Transverse colon (tissue), 4 donors: Measurements from ENCODE around the gene SFXN1. TPM values are rescaled to one million over a fixed set of nuclear protein-coding genes. Genes with fewer than 3 reads are reported as not detected.

Experiments
- DNase-seq: peaks from one replicate; pipeline ENCODE4 v3.0.0-alpha.2; 2019
- H3K27ac ChIP-seq, 4 donors: fragments of 200-600 bp; sonication (generic); 2 replicates each; pipeline ENCODE4 v1.5.1; 2016 to 2018; ENCODE audit warnings: inconsistent platforms in 4 of 4
- H3K27me3 ChIP-seq: fragments of 200-600 bp; sonication (generic); 2 replicates; pipeline ENCODE4 v1.5.1; 2017; ENCODE audit warnings: inconsistent platforms
- H3K36me3 ChIP-seq, 4 donors: fragments of 200-600 bp; sonication (generic); 2 replicates each; pipeline ENCODE4 v1.5.1; 2017 to 2019; ENCODE audit warnings: inconsistent platforms in 4 of 4
- H3K4me1 ChIP-seq, 4 donors: fragments of 200-600 bp; sonication (generic); 2 replicates each; pipeline ENCODE4 v1.5.1; 2017 to 2020; ENCODE audit warnings: inconsistent platforms in 4 of 4
- H3K4me3 ChIP-seq, 4 donors: fragments of 200-600 bp; sonication (generic); 1 replicate in 1 of 4; 2 replicates in 3 of 4; pipeline versions ENCODE4 v1.5.1 to v1.6.1; 2017 to 2019; ENCODE audit warnings: inconsistent platforms in 4 of 4
- H3K9me3 ChIP-seq, 2 donors: fragments of 200-600 bp; sonication (generic); 2 replicates each; pipeline ENCODE4 v1.5.1; 2017 to 2019; ENCODE audit warnings: inconsistent platforms in 2 of 2
- EP300 ChIP-seq: sonication (generic); formaldehyde crosslinking; IDR thresholded peaks from one replicate; pipeline ENCODE4 v1.6.1; 2017; ENCODE audit warnings: antibody characterized with exemption, low read depth
- POLR2A ChIP-seq: fragments of 450-650 bp; IDR thresholded peaks from one replicate; pipeline ENCODE4 v1.6.1; 2016; ENCODE audit warnings: antibody characterized with exemption, mild to moderate bottlenecking, moderate library complexity
- POLR2AphosphoS5 ChIP-seq, 3 donors: sonication (generic); formaldehyde crosslinking; IDR thresholded peaks; one replicate each; pipeline ENCODE4 v1.6.1; 2016; ENCODE audit warnings: antibody characterized with exemption in 3 of 3
- WGBS, 2 donors: methylation state at CpG; one replicate each; pipeline ENCODE4 v1.1.5; 2018; ENCODE audit warnings: low coverage in 1 of 2; 5-methylcytosine and 5-hydroxymethylcytosine counted together
- in situ Hi-C, 4 donors: fragments of 200-750 bp; cut with MboI; loops; one replicate each; pipeline versions ENCODE4 v1.15.0 to v1.15.1; 2017; ENCODE audit warnings: low sequenced_read_pairs in 3 of 4, low pct_ligation_motif_present in 1 of 4, low pct_unique_long_range_greater_than_20kb in 1 of 4
- intact Hi-C: fragments of 100-400 bp; cut with DNase I; formaldehyde crosslinking; loops from one replicate; pipeline ENCODE4 v1.15.1; 2023; ENCODE audit warnings: low total_unique reads
- total RNA-seq, 4 donors: library from RNA; depleted of rRNA; stranded (reverse); fragments of >200 nt; gene quantifications; one replicate each; pipeline ENCODE4 v1.1.0, GENCODE V29; 2016
- TF ChIP-seq, protein P1 (sequence below), 5 experiments: fragments of 200-600 bp in 3 of 5; fragments of 450-650 bp in 2 of 5; sonication (generic) in 3 of 5; IDR thresholded peaks; 1 replicate in 2 of 5; 2 replicates in 3 of 5; pipeline ENCODE4 v1.5.1; 2016 to 2017; ENCODE audit warnings: antibody characterized with exemption in 5 of 5, inconsistent platforms in 3 of 5, mild to moderate bottlenecking in 2 of 5, moderate library complexity in 1 of 5

The SFXN1 gene
- total RNA-seq, 4 donors from 2014 or later, result 15.7 to 192 (median 93.4) TPM

DNA sequence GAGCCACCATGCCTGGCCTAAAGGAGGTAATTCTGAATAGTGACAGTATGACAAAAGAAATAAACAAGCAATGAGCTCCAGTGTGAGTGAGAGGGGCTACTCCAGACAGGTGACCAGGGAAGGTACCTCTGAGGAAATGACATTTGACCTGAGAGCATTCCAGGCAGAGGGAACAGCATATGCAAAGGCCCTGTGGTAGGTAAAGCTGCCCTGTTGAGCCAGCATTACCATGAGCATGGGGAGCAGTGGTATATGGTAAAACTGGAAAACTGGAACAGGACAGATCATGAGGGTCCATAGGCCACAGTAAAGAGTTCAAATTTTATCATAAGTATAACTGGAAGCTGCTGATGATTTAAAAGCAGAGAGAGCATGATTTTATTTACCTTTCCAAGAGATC is 6.0 kb upstream of the SFXN1 start:
- no peaks in the 10 kb centered on the region for H3K27me3 ChIP-seq
- intact Hi-C loops (no loop called here), in situ Hi-C loops (no loop called here)
- H3K9me3 ChIP-seq, result no peaks in the 10 kb centered on the region
- H3K4me3 ChIP-seq, result no peak overlapping the region
- no peaks in the 10 kb centered on the region for H3K4me1 ChIP-seq
- H3K27ac ChIP-seq, result no peak overlapping the region
- DNase-seq, result no peak
- no peaks in the 10 kb centered on the region for H3K36me3 ChIP-seq
- TF ChIP-seq POLR2A (no peak), POLR2AphosphoS5 (IDR thresholded peaks at IDR 0.05) (no peak), EP300 (no peak)
- TF ChIP-seq, protein P1, sequence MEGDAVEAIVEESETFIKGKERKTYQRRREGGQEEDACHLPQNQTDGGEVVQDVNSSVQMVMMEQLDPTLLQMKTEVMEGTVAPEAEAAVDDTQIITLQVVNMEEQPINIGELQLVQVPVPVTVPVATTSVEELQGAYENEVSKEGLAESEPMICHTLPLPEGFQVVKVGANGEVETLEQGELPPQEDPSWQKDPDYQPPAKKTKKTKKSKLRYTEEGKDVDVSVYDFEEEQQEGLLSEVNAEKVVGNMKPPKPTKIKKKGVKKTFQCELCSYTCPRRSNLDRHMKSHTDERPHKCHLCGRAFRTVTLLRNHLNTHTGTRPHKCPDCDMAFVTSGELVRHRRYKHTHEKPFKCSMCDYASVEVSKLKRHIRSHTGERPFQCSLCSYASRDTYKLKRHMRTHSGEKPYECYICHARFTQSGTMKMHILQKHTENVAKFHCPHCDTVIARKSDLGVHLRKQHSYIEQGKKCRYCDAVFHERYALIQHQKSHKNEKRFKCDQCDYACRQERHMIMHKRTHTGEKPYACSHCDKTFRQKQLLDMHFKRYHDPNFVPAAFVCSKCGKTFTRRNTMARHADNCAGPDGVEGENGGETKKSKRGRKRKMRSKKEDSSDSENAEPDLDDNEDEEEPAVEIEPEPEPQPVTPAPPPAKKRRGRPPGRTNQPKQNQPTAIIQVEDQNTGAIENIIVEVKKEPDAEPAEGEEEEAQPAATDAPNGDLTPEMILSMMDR (IDR thresholded peaks at IDR 0.05), result no peak

- H3K27me3 ChIP-seq, result no peaks in the 10 kb centered on the region
- intact Hi-C loops, result no loop called here
- TF ChIP-seq, protein P1 (IDR thresholded peaks at IDR 0.05), result no peak
- TF ChIP-seq POLR2AphosphoS5 (IDR thresholded peaks at IDR 0.05) (no peak), POLR2A (no peak), EP300 (no peak)
- no peak overlapping the region for H3K4me3 ChIP-seq
- H3K4me1 ChIP-seq, result peaks cover 9 to 15% (median 11%) of the 10 kb centered on the region in 4 donors
- no peaks in the 10 kb centered on the region for H3K36me3 ChIP-seq
- H3K27ac ChIP-seq, result no peak overlapping the region
- in situ Hi-C loops, result no loop called here
- 75% methylated on average over 1 of the region's 1 CpG; no CpG with 5 or more reads in 1 of the 2 donors for WGBS, 2 donors
- no peaks in the 10 kb centered on the region for H3K9me3 ChIP-seq
- DNase-seq, result no peak
These were observed 3.1 kb upstream of the SFXN1 start for GRCh38 chr5:175475248-175475647.

- Histone ChIP-seq H3K4me1 (peaks cover 9 to 33% (median 16%) of the 10 kb centered on the region in 4 donors), H3K27me3 (no peaks in the 10 kb centered on the region), H3K36me3 (no peaks in the 10 kb centered on the region), H3K27ac (no peak overlapping the region), H3K4me3 (no peak overlapping the region), H3K9me3 (no peaks in the 10 kb centered on the region)
- in situ Hi-C loops (no loop called here), intact Hi-C loops (no loop called here)
- TF ChIP-seq, protein P1 (IDR thresholded peaks at IDR 0.05), result no peak
- no peak for TF ChIP-seq POLR2AphosphoS5 (IDR thresholded peaks at IDR 0.05)
- 66 to 67% methylated on average over 5 of the region's 5 CpGs for WGBS, 2 donors
- no peak for DNase-seq
These were observed 920 bp upstream of the SFXN1 start for GRCh38 chr5:175477440-175477839.

DNA sequence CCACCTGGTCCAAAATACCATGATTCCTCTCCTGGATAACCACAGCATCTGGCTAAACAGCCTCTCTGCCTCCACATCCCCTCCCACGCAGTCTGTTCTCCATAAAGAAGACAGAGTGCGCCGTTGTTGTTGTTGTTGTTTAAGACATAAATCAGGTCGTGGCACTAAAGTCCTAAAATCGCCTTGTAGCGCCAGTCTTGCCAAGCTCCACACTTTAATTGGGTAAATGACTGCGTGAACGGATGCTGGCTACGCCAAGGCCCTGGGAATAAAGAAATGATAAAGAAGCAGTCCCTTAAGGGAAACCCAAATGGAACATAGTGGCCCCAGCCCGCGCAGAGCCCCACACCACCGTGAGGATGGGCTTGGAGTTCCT is 364 bp upstream of the SFXN1 start:
- in situ Hi-C loops (no loop called here), intact Hi-C loops (no loop called here)
- WGBS, 2 donors, result 0 to 5% methylated on average over 3 to 12 of the region's 12 CpGs
- no peaks in the 10 kb centered on the region for H3K9me3 ChIP-seq
- H3K4me3 ChIP-seq, result peak overlapping the region; percentile 84 to 96 (median 93)
- H3K4me1 ChIP-seq, result peaks cover 9 to 34% (median 19%) of the 10 kb centered on the region in 4 donors
- TF ChIP-seq POLR2AphosphoS5 (IDR thresholded peaks at IDR 0.05), result no peak
- TF ChIP-seq, protein P1 (IDR thresholded peaks at IDR 0.05), result no peak
- TF ChIP-seq POLR2A, result no peak
- no peak for TF ChIP-seq EP300
- no peaks in the 10 kb centered on the region for H3K36me3 ChIP-seq
- H3K27ac ChIP-seq, result peak overlapping the region; percentile 81 to 92 (median 88)
- DNase-seq, result no peak
- no peaks in the 10 kb centered on the region for H3K27me3 ChIP-seq
